Thyroid gland (tissue), 4 donors: ENCODE data around the gene MBD3. TPM values are rescaled to one million over a fixed set of nuclear protein-coding genes. Genes with fewer than 3 reads are reported as not detected.

Experiments
- DNase-seq, 2 donors: peaks; one replicate each; pipeline ENCODE4 v3.0.0-alpha.2; 2019
- H3K27ac ChIP-seq, 3 donors: fragments of 200-600 bp; sonication (generic); 1 replicate in 2 of 3; 2 replicates in 1 of 3; pipeline ENCODE4 v1.5.1; 2016 to 2019; ENCODE audit warnings: mild to moderate bottlenecking in 1 of 3, moderate library complexity in 1 of 3
- H3K27me3 ChIP-seq: fragments of 200-600 bp; sonication (generic); one replicate; pipeline ENCODE4 v1.5.1; 2019
- H3K36me3 ChIP-seq, 2 donors: fragments of 200-600 bp; sonication (generic); one replicate each; pipeline ENCODE4 v1.5.1; 2016 to 2019
- H3K4me1 ChIP-seq, 2 donors: fragments of 200-600 bp; sonication (generic); one replicate each; pipeline ENCODE4 v1.5.1; 2017 to 2019
- H3K4me3 ChIP-seq, 3 donors: fragments of 200-600 bp; sonication (generic); replicated peaks in 1 of 3; 1 replicate in 2 of 3; 2 replicates in 1 of 3; pipeline ENCODE4 v1.5.1; 2016; ENCODE audit warnings: mild to moderate bottlenecking in 1 of 3
- H3K9me3 ChIP-seq: fragments of 200-600 bp; sonication (generic); one replicate; pipeline ENCODE4 v1.5.1; 2017
- POLR2A ChIP-seq, 2 donors: fragments of 450-650 bp; IDR thresholded peaks; one replicate each; pipeline ENCODE4 v1.6.1; 2017; ENCODE audit warnings: antibody characterized with exemption in 2 of 2, mild to moderate bottlenecking in 2 of 2, moderate library complexity in 1 of 2
- WGBS, 2 donors: methylation state at CpG; one replicate each; pipeline ENCODE4 v1.1.5; 2017; 5-methylcytosine and 5-hydroxymethylcytosine counted together
- intact Hi-C: fragments of 100-400 bp; cut with DNase I; formaldehyde crosslinking; loops from one replicate; pipeline ENCODE4 v1.15.1; 2023
- total RNA-seq, 4 donors: library from RNA; depleted of rRNA; stranded (reverse); fragments of >200 nt; gene quantifications; one replicate each; pipeline ENCODE4 v1.2.3, GENCODE V29; 2016
- TF ChIP-seq, protein P1 (sequence below), 6 experiments: fragments of 200-600 bp in 3 of 6; fragments of 450-650 bp in 3 of 6; sonication (generic) in 3 of 6; IDR thresholded peaks; one replicate each; pipeline ENCODE4 v1.5.1; 2016 to 2019; ENCODE audit warnings: antibody characterized with exemption in 6 of 6, mild to moderate bottlenecking in 2 of 6, inconsistent platforms in 1 of 6, moderate library complexity in 1 of 6

Gene MBD3
- total RNA-seq, 4 donors from 2014 or later: 58.2 to 149 (median 115) TPM

DNA sequence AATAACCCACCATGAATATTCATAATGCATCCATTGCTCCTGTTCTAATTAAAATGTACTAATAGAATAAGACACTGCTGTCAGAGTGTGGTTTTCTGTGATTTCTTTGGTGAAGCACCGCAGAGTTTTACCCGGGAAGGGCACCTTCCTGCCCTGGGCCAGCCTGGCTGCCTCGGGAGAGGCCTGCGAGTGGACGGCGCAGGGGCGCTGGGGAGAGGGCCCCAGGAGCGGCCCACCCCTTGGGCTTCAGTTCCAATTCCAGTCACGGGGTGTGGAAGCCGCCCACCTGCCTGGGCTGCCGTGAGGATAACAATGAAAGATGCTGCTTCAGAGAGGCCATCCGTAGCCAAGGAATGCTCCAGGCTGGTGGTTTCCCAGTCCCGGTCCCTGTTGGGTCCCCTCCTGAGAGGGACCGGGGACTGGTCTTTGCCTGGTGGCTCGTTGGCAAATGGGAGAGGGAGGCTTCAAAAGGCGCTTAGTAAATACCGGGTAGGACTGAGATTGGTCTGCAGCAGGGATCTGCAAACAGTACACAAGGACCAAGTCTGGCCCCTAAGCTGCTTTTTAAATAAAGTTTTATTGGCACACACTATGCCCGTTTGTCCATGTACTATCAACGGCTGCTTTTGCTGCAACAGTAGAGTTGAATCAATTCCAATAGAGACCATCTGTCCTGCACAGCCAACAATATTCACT is 41.7 kb upstream of the MBD3 start:
- no peaks in the 10 kb centered on the region for H3K27me3 ChIP-seq
- H3K4me1 ChIP-seq: no peaks in the 10 kb centered on the region
- TF ChIP-seq, protein P1, sequence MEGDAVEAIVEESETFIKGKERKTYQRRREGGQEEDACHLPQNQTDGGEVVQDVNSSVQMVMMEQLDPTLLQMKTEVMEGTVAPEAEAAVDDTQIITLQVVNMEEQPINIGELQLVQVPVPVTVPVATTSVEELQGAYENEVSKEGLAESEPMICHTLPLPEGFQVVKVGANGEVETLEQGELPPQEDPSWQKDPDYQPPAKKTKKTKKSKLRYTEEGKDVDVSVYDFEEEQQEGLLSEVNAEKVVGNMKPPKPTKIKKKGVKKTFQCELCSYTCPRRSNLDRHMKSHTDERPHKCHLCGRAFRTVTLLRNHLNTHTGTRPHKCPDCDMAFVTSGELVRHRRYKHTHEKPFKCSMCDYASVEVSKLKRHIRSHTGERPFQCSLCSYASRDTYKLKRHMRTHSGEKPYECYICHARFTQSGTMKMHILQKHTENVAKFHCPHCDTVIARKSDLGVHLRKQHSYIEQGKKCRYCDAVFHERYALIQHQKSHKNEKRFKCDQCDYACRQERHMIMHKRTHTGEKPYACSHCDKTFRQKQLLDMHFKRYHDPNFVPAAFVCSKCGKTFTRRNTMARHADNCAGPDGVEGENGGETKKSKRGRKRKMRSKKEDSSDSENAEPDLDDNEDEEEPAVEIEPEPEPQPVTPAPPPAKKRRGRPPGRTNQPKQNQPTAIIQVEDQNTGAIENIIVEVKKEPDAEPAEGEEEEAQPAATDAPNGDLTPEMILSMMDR (IDR thresholded peaks at IDR 0.05): no peak
- no peak for TF ChIP-seq POLR2A (IDR thresholded peaks at IDR 0.05)
- H3K4me3 ChIP-seq: no peak overlapping the region
- WGBS, 2 donors: 92 to 95% methylated on average over 16 to 19 of the region's 19 CpGs
- H3K36me3 ChIP-seq: peaks cover 7 to 8% of the 10 kb centered on the region in 2 donors
- no peaks in the 10 kb centered on the region for H3K9me3 ChIP-seq
- H3K27ac ChIP-seq: no peak overlapping the region
- intact Hi-C loops: no loop called here
- DNase-seq: no peak

DNA sequence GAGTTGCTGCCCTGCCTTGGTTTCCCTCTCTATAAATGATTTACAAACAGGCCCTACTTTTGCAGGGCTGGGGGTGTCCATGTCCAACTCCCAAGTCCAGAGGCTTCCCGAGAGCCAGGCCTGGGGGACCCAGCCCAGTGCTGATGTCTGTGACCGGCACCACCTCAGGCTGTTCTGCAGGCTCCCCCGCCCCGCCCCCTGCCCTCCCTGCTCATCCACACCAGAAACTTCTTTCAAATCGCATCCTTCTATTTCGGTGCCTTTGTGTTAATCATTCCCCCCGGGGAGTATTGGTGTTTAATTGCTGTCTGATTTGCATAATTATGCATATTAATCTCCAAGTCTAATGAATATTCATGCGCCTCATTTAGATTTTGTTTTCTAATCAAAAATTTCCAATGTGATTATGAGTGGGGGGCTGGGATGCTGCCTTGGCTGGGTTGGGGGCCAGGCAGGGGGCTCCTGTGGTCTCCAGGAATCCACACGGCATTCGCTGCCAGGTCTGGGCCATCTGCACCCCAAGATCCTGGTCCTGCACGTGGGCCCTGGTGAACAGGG is 40.7 kb upstream of the MBD3 start:
- TF ChIP-seq, protein P1 (IDR thresholded peaks at IDR 0.05): no peak
- no peak for TF ChIP-seq POLR2A (IDR thresholded peaks at IDR 0.05)
- H3K4me1 ChIP-seq: no peaks in the 10 kb centered on the region
- H3K4me3 ChIP-seq: no peak overlapping the region
- no peaks in the 10 kb centered on the region for H3K27me3 ChIP-seq
- peaks cover 6 to 7% of the 10 kb centered on the region in 2 donors for H3K36me3 ChIP-seq
- H3K27ac ChIP-seq: no peak overlapping the region
- DNase-seq: no peak
- intact Hi-C loops: no loop called here
- 92 to 95% methylated on average over 10 to 11 of the region's 11 CpGs for WGBS, 2 donors
- no peaks in the 10 kb centered on the region for H3K9me3 ChIP-seq

DNA sequence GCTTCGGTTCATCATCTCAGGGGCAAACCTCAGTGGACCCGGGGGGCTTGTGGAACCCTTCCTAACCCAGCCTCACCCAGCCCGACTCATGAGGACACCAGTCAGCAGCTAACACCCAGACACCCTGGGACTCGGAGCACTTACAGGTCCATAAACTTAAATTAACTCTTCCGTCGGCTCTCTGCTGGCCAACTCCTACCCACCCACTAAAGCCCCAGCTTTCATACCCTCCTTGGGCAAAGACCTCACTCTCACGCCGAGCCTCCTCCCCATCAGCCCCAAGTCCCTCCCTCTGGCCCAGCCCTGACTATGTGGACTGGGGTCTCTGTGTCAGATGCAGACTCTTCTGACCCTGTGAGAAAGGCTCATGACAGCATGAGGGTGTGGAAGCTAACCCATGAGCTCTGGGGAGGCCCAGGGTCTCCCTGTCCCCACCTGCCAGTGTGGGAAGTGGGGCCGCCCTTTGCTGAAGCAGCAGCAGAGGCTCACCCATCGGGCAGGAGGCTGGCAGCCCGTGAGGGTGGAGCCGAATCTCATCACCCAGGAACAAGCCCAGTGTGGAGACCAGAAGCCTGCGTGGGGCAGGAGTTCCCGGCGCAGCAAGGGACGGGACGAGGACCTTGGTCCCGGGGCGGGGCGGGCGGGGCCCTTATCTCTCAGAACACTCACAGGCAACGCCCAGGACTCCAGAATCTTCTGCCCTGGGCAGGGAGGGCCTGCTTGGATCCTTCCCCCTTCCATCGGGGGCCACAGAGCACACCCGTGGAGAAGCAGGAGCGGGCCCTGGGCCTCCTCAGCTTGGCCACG is 40.0 kb upstream of the MBD3 start:
- intact Hi-C loops: no loop called here
- no peaks in the 10 kb centered on the region for H3K27me3 ChIP-seq
- TF ChIP-seq, protein P1 (IDR thresholded peaks at IDR 0.05): no peak
- TF ChIP-seq POLR2A (IDR thresholded peaks at IDR 0.05): no peak
- WGBS, 2 donors: 96 to 97% methylated on average over 10 to 11 of the region's 26 CpGs
- no peaks in the 10 kb centered on the region for H3K4me1 ChIP-seq
- H3K27ac ChIP-seq: no peak overlapping the region
- DNase-seq: no peak
- no peaks in the 10 kb centered on the region for H3K9me3 ChIP-seq
- H3K4me3 ChIP-seq: no peak overlapping the region
- peaks cover 4 to 7% of the 10 kb centered on the region in 2 donors for H3K36me3 ChIP-seq

DNA sequence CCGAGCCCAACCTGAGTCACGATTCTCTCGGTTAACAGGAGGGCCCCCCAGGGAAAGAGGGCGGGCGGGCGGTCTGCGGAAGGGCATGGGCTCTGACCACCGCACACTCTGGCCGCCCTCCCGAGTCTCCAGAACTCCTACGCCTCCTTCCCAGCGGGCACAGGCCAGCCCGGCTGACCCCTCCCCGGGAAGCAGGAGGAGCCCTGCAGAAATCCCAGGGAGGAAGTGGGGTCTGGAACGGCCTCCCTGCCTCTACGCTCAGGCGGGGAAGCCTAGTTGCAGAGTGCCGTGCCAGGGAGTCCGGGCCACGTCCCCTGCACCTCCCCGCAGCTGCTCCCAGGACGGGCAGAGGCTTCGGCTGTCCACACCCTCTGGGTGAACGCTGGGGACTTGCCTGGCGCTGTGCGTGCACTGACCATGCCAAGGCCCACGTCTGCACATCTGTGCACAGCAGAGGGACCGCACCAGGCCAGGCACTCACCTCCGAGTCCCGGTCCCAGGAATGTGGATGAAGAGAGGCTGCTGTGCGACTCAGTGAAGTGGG is 39.0 kb upstream of the MBD3 start:
- no peaks in the 10 kb centered on the region for H3K9me3 ChIP-seq
- H3K4me3 ChIP-seq: no peak overlapping the region
- TF ChIP-seq, protein P1 (IDR thresholded peaks at IDR 0.05): no peak
- TF ChIP-seq POLR2A (IDR thresholded peaks at IDR 0.05): no peak
- DNase-seq: no peak
- H3K27ac ChIP-seq: no peak overlapping the region
- 94 to 95% methylated on average over 12 to 28 of the region's 31 CpGs for WGBS, 2 donors
- no peaks in the 10 kb centered on the region for H3K27me3 ChIP-seq
- intact Hi-C loops: no loop called here
- peaks cover 4 to 7% of the 10 kb centered on the region in 2 donors for H3K36me3 ChIP-seq
- H3K4me1 ChIP-seq: no peaks in the 10 kb centered on the region
